HEK293T (cell line): ENCODE measurements around the gene PARP6.

Source experiments
- ARNT ChIP-seq: fragments of 450-650 bp; IDR thresholded peaks from 2 replicates; pipeline ENCODE4 v1.6.1; 2017; ENCODE audit warnings: mild to moderate bottlenecking
- BHLHE40 ChIP-seq: fragments of 450-650 bp; IDR thresholded peaks from 2 replicates; pipeline ENCODE4 v1.6.1; 2016; ENCODE audit warnings: mild to moderate bottlenecking, moderate library complexity, borderline replicate concordance
- ELF4 ChIP-seq: fragments of 450-650 bp; IDR thresholded peaks from 2 replicates; pipeline ENCODE4 v1.6.1; 2017; ENCODE audit warnings: antibody characterized with exemption
- FOXK2 ChIP-seq: fragments of 450-650 bp; IDR thresholded peaks from 2 replicates; pipeline ENCODE4 v1.6.1; 2016; ENCODE audit warnings: mild to moderate bottlenecking
- FOXM1 ChIP-seq: fragments of 450-650 bp; IDR thresholded peaks from 2 replicates; pipeline ENCODE4 v1.6.1; 2017; ENCODE audit warnings: mild to moderate bottlenecking, borderline replicate concordance
- HDGF ChIP-seq: fragments of 450-650 bp; IDR thresholded peaks from 2 replicates; pipeline ENCODE4 v1.6.1; 2017; ENCODE audit warnings: antibody characterized with exemption, borderline replicate concordance
- NFRKB ChIP-seq: fragments of 450-650 bp; IDR thresholded peaks from 2 replicates; pipeline ENCODE4 v1.6.1; 2016; ENCODE audit warnings: mild to moderate bottlenecking, moderate library complexity
- SP1 ChIP-seq: fragments of 450-650 bp; IDR thresholded peaks from 2 replicates; pipeline ENCODE4 v1.6.1; 2017
- SUZ12 ChIP-seq: fragments of 450-650 bp; IDR thresholded peaks from 2 replicates; pipeline ENCODE4 v1.6.1; 2016; ENCODE audit warnings: mild to moderate bottlenecking
- TARDBP ChIP-seq: fragments of 450-650 bp; IDR thresholded peaks from 2 replicates; pipeline ENCODE4 v1.6.1; 2016
- ZNF384 ChIP-seq: fragments of 450-650 bp; IDR thresholded peaks from 2 replicates; pipeline ENCODE4 v1.6.1; 2016

DNA sequence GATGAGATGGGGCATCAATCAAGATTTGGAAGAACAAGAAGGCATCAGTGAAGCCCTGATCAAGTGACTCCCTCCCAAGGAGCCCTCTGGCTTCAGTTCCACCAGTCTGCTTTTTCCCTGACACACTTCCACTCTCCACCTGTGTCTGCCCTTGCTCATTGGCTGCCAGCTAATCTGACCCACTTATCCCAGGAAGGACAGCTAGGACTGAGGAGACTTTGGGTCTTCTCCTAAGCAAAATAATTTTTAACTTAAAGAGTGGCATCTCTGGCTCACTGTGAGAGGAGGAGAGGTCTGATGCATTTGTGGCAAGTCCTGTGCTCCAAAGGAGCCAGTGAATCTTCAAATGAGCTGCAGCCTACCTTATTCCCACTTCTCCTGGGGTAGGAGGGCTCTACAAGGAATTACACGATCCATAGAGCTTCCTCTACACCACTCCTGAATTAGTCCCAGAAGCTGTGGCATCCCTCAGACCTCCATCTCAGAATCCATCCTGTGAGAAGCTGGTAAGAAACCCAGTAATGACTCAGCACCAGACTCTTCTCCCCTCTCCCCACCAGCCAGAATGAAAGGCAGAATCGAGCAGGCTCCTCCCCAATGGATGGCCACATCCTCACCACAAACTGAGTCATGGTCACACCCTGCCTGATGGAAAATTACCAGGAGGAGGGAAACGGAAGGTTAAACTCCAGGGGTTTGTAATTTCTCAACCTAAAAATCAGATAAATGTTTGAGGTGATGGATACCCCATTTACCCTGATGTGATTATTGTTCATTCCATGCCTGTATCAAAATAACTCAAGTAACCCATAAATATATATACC lies 35.1 kb downstream of the PARP6 start:
- no peak for TF ChIP-seq HDGF
- no peak for TF ChIP-seq BHLHE40
- TF ChIP-seq FOXM1, result no peak
- TF ChIP-seq ZNF384, result no peak
- no peak for TF ChIP-seq SP1
- no peak for TF ChIP-seq SUZ12
- TF ChIP-seq TARDBP, result no peak
- TF ChIP-seq NFRKB, result no peak
- TF ChIP-seq ELF4, result no peak
- TF ChIP-seq ARNT, result no peak
- TF ChIP-seq FOXK2, result no peak
